ENCODE data around the gene NEB.
"Not testable (repeated sequence)": the region's sequence is repeated elsewhere in the genome, so short reads cannot be mapped to it uniquely, and the experiment has no call there.

The NEB gene

GRCh38 chr2:151614606-151615306 lies 119.5 kb downstream of the NEB start:
- DNase-seq (ENCODE audit: extremely low read depth in 1 of 2, low read depth in 1 of 2): no peak

- no peak for DNase-seq (ENCODE audit: extremely low read depth in 1 of 2, low read depth in 1 of 2)
These were observed 120.1 kb downstream of the NEB start for GRCh38 chr2:151614159-151614558.

- no peak for DNase-seq (ENCODE audit: extremely low read depth in 1 of 2, low read depth in 1 of 2)
These were observed 122.9 kb downstream of the NEB start for GRCh38 chr2:151611351-151611750.

GRCh38 chr2:151610310-151610709 lies 124.0 kb downstream of the NEB start:
- no peak for DNase-seq (ENCODE audit: extremely low read depth in 1 of 2, low read depth in 1 of 2)

GRCh38 chr2:151609705-151610104 lies 124.6 kb downstream of the NEB start:
- DNase-seq (ENCODE audit: extremely low read depth in 1 of 2, low read depth in 1 of 2): no peak

GRCh38 chr2:151607459-151608424 lies 126.5 kb downstream of the NEB start:
- not testable (repeated sequence) for DNase-seq (ENCODE audit: extremely low read depth in 1 of 2, low read depth in 1 of 2)

GRCh38 chr2:151603530-151603929 lies 130.7 kb downstream of the NEB start:
- DNase-seq (ENCODE audit: extremely low read depth in 1 of 2, low read depth in 1 of 2): not testable (repeated sequence)

- not testable (repeated sequence) for DNase-seq (ENCODE audit: extremely low read depth in 1 of 2, low read depth in 1 of 2)
These were observed 131.9 kb downstream of the NEB start for GRCh38 chr2:151602402-151602801.

GRCh38 chr2:151601803-151602202 lies 132.5 kb downstream of the NEB start:
- not testable (repeated sequence) for DNase-seq (ENCODE audit: extremely low read depth in 1 of 2, low read depth in 1 of 2)

GRCh38 chr2:151596903-151597608 lies 137.2 kb downstream of the NEB start:
- DNase-seq (ENCODE audit: extremely low read depth in 1 of 2, low read depth in 1 of 2): not testable (repeated sequence)

GRCh38 chr2:151591908-151592255 lies 142.4 kb downstream of the NEB start:
- not testable (repeated sequence) for DNase-seq (ENCODE audit: extremely low read depth in 1 of 2, low read depth in 1 of 2)

GRCh38 chr2:151591250-151591907 lies 142.9 kb downstream of the NEB start:
- not testable (repeated sequence) for DNase-seq (ENCODE audit: extremely low read depth in 1 of 2, low read depth in 1 of 2)

- not testable (repeated sequence) for DNase-seq (ENCODE audit: extremely low read depth in 1 of 2, low read depth in 1 of 2)
These were observed 153.0 kb downstream of the NEB start for GRCh38 chr2:151581300-151581699.

GRCh38 chr2:151580697-151581096 lies 153.6 kb downstream of the NEB start:
- DNase-seq (ENCODE audit: extremely low read depth in 1 of 2, low read depth in 1 of 2): not testable (repeated sequence)

GRCh38 chr2:151577116-151577515 lies 157.2 kb downstream of the NEB start:
- no peak for DNase-seq (ENCODE audit: extremely low read depth in 1 of 2, low read depth in 1 of 2)

- DNase-seq (ENCODE audit: extremely low read depth in 1 of 2, low read depth in 1 of 2): no peak
These were observed 158.2 kb downstream of the NEB start for GRCh38 chr2:151576080-151576479.

GRCh38 chr2:151575338-151575737 lies 158.9 kb downstream of the NEB start:
- DNase-seq (ENCODE audit: extremely low read depth in 1 of 2, low read depth in 1 of 2): no peak

GRCh38 chr2:151570191-151570590 lies 164.1 kb downstream of the NEB start:
- DNase-seq (ENCODE audit: extremely low read depth in 1 of 2, low read depth in 1 of 2): no peak

- no peak for DNase-seq (ENCODE audit: extremely low read depth in 1 of 2, low read depth in 1 of 2)
These were observed 165.1 kb downstream of the NEB start for GRCh38 chr2:151569167-151569566.

GRCh38 chr2:151568501-151568900 lies 165.8 kb downstream of the NEB start:
- no peak for DNase-seq (ENCODE audit: extremely low read depth in 1 of 2, low read depth in 1 of 2)

- DNase-seq (ENCODE audit: extremely low read depth in 1 of 2, low read depth in 1 of 2): no peak
These were observed 167.3 kb downstream of the NEB start for GRCh38 chr2:151567006-151567405.

Data from stimulated activated CD8-positive, alpha-beta memory T cell treated with anti-CD3 and anti-CD28 coated beads, Interleukin-7, amount 100 ng/mL, for 48 hours (primary cell).